Activated T-cell treated with anti-CD3 and anti-CD28 coated beads for 24 hours (primary cell): ENCODE results near the gene SCD.

Experiments used
- DNase-seq: peaks from one replicate; pipeline ENCODE4 v3.0.0-alpha.2; 2020; ENCODE audit warnings: low read depth

SCD gene

GRCh38 chr10:100401631-100402328 is 54.7 kb downstream of the SCD start:
- no peak for DNase-seq

- DNase-seq = no peak
Measured at GRCh38 chr10:100403734-100404133, 56.7 kb downstream of the SCD start.

- DNase-seq = no peak
Measured at GRCh38 chr10:100413173-100413572, 66.1 kb downstream of the SCD start.
